Endometrium (tissue), 2 donors: ENCODE data around the gene TMCC3.
"Not testable (repeated sequence)": the region's sequence is repeated elsewhere in the genome, so short reads cannot be mapped to it uniquely, and the experiment has no call there.

ENCODE experiments used
- FAIRE-seq: peaks from 2 replicates; lab custom pipeline; 2012; peaks lifted over from hg19 to GRCh38; lab: Jason Lieb, UNC
- donor health status: control.
- donor health status: control.

The TMCC3 gene

DNA sequence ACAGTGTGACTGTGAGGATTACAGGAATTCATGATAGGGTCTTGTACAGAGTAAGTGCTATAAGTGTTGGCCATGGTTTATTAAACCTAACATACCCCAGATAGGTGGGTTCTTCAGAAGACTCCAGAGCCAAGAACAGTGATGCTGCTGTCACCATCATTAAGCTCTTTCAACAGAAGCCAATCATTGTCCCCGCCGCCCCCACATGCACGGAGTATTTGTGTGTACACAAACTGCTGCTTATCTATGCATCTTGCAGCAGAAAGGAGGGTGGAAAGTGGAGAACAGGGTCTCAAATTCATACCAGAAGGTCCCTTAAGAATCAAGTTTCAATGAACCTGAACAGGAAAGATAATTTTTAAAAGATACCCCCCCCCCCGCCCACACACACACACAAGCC lies 51.2 kb downstream of the TMCC3 start:
- no peak for FAIRE-seq

DNA sequence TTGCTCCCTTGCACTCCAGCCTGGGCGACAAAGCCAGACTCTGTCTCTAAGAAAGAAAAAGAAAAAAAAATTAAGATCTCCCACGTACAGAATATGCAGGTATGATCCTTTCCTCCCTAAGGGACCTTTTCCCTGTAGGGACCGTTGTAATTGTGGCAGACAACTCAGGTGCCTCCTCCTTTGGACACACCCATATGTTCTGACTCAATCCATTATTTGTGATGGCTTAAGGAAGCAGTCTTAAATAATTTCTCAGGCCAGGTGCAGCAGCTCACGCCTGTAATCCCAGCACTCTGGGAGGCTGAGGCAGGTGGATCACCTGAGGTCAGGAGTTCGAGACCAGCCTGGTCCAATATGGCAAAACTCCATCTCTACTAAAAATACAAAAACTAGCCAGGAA lies 53.1 kb downstream of the TMCC3 start:
- FAIRE-seq, result no peak

DNA sequence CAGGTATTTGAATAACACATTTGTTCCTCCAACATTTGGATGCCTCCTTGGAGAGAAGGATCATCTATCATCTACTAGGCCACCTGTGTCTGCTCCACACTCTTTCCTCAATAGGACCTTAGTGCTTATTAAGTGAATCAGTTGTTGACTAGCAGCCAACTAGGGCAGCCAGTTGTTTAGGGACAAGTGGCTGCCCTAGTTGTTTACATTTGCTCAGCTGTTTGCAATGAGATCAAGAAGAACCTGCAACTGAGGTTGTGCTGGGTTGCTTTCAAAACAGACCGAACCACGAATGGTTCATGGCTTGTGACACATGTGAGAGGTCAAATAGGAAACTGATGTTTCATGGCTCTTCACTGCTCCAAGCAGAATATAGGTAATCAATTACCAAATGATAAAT lies 53.8 kb downstream of the TMCC3 start:
- no peak for FAIRE-seq

DNA sequence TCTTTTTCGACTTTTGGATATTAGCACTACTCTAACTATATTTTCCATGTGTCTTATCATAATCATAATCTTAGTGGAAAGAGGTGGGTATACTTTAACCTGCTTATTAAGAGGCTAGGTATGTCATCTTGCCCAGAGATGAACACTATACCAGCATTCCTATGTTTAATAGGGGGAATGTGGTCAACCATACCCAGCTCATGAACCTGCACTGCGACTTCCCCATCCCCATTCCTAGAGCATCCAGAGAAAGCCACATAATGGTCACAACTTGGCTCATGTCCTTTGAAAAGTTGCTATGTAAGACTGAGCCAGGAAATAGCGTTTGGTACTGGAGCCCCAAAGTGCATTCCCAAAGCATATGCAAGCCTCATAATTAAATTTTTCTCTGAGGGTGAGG lies 55.2 kb downstream of the TMCC3 start:
- FAIRE-seq, result no peak

- FAIRE-seq, result no peak
Measured at GRCh38 chr12:94594443-94594825, 55.9 kb downstream of the TMCC3 start.

GRCh38 chr12:94593822-94594442 lies 56.4 kb downstream of the TMCC3 start:
- no peak for FAIRE-seq

DNA sequence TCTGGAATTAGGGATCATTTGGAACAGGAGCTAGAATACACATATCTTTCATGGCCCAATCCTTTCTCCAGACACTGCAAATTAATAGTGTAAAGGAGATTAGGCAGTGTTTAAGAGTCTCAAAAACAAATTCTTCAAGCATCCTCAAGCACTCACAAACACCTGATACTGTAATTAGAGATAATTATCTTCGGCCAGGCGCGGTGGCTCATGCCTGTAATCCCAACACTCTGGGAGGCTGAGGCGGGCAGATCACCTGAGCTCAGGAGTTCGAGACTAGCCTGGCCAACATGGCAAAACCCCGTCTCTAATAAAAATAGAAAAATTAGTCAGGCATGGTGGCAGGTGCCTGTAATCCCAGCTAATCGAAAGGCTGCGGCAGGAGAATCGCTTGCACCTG lies 57.6 kb downstream of the TMCC3 start:
- FAIRE-seq, result not testable (repeated sequence)

- FAIRE-seq, result no peak
Measured at GRCh38 chr12:94592080-94592479, 58.3 kb downstream of the TMCC3 start.

DNA sequence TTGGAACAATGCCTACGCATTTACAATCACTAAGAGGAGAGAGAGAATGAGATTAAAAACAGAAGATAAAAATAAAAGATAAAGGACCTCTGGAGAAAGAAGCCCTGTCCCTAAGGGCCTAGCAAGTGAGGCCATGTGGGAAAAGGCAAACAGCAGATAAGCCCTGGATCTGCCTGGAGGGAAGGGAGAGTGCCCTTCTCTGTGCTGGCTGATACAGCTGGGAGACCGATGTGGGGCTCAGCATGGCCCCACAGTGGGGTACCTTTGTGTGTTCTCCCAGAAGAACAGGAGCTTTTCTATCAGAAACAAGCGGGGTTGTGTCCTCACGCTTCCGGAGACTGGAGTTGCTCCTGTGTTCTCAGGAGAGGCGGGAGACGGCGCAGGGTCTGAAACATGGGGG lies 59.9 kb downstream of the TMCC3 start:
- FAIRE-seq, result no peak

- no peak for FAIRE-seq
Measured at GRCh38 chr12:94589591-94590001, 60.8 kb downstream of the TMCC3 start.

DNA sequence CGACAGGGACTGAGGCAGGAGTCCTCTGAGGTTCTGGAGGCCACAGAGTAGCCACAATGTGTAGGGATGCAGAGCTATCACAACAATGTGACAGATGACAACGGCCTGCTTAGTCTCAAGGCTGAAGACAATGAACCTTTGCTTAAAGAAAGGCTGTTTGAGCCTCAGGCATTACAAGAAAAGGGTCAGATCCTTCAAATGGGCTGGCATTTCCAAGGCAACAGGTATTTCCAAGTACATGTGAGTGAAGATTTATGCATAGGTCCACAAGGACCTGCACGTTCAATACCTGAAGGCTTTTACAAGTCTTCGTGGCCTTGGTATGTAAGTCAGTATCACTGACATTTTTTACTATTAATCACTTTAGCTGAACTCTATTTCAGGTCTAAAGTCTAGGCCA lies 62.0 kb downstream of the TMCC3 start:
- FAIRE-seq, result no peak

GRCh38 chr12:94587266-94588241 lies 62.8 kb downstream of the TMCC3 start:
- no peak for FAIRE-seq

DNA sequence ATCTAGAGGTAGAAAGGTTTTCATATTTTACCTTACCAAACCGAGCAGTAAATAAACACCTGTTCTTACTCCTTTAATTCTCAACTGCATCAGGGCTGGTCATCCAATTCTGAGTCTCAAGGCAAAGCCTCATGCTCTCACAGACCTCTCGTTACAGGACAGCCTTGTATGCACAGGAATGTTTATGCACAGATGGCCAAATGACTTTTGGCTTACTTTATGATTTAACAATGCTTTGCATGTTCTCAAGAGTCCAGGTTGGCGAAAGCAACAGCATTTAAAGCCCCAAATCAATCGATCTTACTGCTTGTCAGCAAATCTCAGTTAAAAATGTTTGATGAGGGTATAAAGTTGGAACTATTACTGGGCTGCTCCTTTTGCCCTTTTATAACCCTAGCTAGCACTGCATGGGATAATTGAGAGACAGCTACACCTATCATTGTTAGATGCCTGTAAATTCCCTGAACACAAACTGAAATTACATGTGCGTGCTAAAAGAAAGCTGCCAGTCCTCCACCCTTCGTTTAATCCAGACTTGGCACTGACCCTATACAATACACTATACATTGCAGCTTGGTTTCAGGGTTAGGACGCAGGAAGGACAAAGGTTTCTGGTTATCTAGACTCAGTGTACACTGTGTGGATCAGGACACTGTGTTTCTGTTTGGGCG lies 63.6 kb downstream of the TMCC3 start:
- FAIRE-seq, result no peak

DNA sequence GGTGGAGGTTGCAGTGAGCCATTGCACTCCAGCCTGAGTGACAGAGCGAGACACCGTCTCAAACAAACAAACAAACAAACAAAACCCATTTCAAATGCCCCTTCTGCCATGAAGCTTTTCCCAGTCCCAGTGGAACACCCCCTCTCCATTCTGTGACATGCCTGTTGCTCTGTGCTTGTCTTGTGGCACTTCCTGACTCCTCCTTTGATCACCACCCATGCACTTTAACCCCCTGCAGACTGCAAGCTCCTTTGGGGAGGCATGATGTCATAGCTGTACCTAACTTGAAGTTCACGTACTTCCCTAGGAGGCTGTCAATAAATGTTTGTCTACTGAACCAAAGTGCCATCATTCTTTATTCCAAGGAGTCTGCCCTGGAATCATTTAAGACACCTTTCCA lies 64.7 kb downstream of the TMCC3 start:
- FAIRE-seq, result no peak

- FAIRE-seq, result no peak
Measured at GRCh38 chr12:94584377-94584776, 66.0 kb downstream of the TMCC3 start.

- no peak for FAIRE-seq
Measured at GRCh38 chr12:94582591-94582990, 67.8 kb downstream of the TMCC3 start.

DNA sequence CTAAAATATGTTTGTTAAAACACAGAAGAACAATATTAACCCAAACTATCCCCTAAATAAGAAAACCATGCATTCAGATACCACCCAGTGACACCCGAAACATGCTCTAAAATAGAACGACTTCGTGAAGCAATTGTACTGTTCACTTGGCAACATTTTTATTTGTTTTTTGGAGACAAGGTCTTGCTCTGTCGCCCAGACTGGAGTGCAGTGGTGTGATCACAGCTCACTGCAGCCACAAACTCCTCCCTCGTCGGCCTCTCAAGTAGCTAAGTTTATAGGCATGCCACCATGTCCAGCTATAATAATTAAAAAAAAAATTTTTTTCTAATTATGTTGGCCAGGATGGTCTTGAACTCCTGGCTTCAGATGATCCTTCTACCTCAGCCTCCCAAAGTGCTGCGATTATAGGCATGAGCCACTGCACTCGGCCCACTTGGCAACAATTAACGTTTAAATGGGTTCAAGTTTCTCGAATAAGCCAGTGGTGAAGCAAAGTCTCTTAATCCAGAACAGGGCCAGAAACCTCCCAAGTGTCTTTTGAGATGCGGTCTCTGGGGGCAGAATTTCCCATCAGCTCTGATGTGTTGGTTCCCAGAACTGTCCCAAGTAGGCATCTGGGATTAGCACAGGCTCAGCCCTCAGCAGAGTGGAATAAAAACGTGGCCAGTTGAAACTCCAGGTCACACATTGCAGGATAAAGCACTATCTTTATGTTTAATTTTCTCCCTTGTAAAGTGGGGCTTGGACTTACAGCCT lies 74.5 kb downstream of the TMCC3 start:
- FAIRE-seq, result no peak

DNA sequence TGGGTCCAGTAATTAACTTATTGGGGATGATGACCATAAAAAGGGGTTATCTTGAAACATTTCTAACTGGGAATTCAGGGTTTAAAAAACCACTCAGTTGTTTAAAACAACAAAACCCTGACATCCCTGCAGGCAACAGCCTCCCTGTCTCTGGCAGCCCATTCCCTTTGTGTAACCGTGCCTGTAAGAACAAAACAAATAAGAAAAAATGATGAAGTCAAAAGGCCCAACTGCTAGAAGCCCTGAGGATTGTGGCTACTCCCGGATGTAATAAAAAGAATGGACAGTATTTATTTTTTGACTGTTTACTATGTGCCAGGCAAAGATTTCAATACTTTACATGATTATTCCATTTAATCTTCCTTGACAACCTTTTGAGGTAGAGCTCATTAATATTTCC lies 75.3 kb downstream of the TMCC3 start:
- FAIRE-seq, result no peak

GRCh38 chr12:94571556-94571955 lies 78.8 kb downstream of the TMCC3 start:
- FAIRE-seq, result no peak

DNA sequence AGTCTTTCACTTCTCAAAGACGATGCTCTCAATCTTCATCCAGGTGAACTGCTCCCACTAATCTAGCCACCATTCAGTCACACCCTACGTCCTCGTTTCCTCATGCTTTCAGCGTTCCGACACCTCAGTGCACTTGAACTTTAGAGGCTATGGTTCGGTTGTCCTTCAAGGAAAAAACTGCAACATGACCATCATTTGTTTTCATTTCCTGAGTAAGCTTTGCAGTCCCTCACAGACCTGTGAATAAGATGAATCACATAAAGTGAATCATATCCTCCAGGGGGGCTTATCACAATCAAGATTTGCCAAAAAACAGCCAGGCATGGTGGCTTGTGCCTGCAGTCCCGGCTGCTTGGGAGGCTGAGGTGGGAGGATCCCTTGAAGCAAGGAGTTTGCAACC lies 80.2 kb downstream of the TMCC3 start:
- FAIRE-seq, result no peak

DNA sequence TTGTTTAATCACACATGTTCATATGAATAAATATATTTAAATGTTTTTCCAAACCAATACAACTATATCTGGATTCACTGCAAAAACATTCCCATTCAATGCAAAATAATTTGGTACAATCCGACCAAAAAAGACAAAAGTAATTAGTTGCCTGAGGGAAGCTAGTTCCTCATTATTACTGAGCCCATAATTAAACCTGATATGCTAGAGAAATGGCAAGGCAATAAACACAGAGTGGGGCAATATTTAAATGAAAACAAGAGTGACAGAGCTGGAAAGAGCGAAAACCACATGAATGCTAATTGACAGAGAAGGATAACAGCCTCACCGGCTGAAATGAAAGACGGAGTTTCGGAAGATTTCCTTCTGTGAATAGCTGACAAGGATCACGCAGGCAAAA lies 82.6 kb downstream of the TMCC3 start:
- FAIRE-seq, result no peak

- FAIRE-seq, result no peak
Measured at GRCh38 chr12:94566345-94566744, 84.0 kb downstream of the TMCC3 start.
